Adrenal gland (tissue), 12 donors: ENCODE data around the gene TNFSF8. TPM values are rescaled to one million over a fixed set of nuclear protein-coding genes. Genes with fewer than 3 reads are reported as not detected.

ENCODE experiments used
- DNase-seq, 7 donors: peaks; one replicate each; pipeline ENCODE4 v3.0.0-alpha.2; 2019 to 2020
- H3K27ac ChIP-seq, 5 donors: fragments of 200-600 bp; sonication (generic) in 4 of 5; 1 replicate in 3 of 5; 2 replicates in 2 of 5; pipeline versions ENCODE4 v1.5.1 to v1.8.0; 2016 to 2020; ENCODE audit warnings: mild to moderate bottlenecking in 1 of 5
- H3K27me3 ChIP-seq: fragments of 200-600 bp; 2 replicates; pipeline ENCODE4 v1.8.0; 2021
- H3K36me3 ChIP-seq, 2 donors: fragments of 200-600 bp; replicated peaks in 1 of 2; 1 replicate in 1 of 2; 2 replicates in 1 of 2; pipeline versions ENCODE4 v1.5.1 to v1.8.0; 2018 to 2022
- H3K4me1 ChIP-seq, 2 donors: fragments of 200-600 bp; replicated peaks in 1 of 2; 1 replicate in 1 of 2; 2 replicates in 1 of 2; pipeline versions ENCODE4 v1.5.1 to v1.8.0; 2018 to 2021
- H3K4me3 ChIP-seq, 4 donors: fragments of 200-600 bp; sonication (generic) in 3 of 4; one replicate each; pipeline ENCODE4 v1.5.1; 2016 to 2018
- H3K9me3 ChIP-seq, 3 donors: fragments of 200-600 bp; sonication (generic) in 1 of 3; replicated peaks in 1 of 3; 1 replicate in 2 of 3; 2 replicates in 1 of 3; pipeline versions ENCODE4 v1.5.1 to v1.8.0; 2016 to 2021
- CTCF ChIP-seq, 6 experiments: fragments of 450-650 bp in 4 of 6; fragments of 200-600 bp in 2 of 6; sonication (generic) in 1 of 6; IDR thresholded peaks; 1 replicate in 5 of 6; 2 replicates in 1 of 6; pipeline versions ENCODE4 v1.5.1 to v1.8.0; 2016 to 2021; ENCODE audit warnings: antibody characterized with exemption in 6 of 6, mild to moderate bottlenecking in 2 of 6, moderate library complexity in 1 of 6
- POLR2A ChIP-seq, 2 donors: fragments of 450-650 bp; IDR thresholded peaks; one replicate each; pipeline ENCODE4 v1.6.1; 2017; ENCODE audit warnings: antibody characterized with exemption in 2 of 2, mild to moderate bottlenecking in 2 of 2, moderate library complexity in 1 of 2
- WGBS, 4 donors: extraction: QIAGEN DNeasy Blood & Tissue Kit in 2 of 4; methylation state at CpG; one replicate each; pipeline versions ENCODE4 v1.1.5 to v1.1.7; 2013 to 2017; 5-methylcytosine and 5-hydroxymethylcytosine counted together
- intact Hi-C, 2 donors: fragments of 100-400 bp; cut with DNase I; formaldehyde crosslinking; loops; one replicate each; pipeline versions ENCODE4 v1.14.1 to v1.15.0; 2022 to 2023
- polyA plus RNA-seq, 3 donors: library from polyadenylated mRNA; stranded (reverse); fragments of 200-250 nt in 2 of 3; fragments of 350-450 nt in 1 of 3; fragmentation: Illumina TruSeq in 1 of 3; extraction: RNeasy Lipid Tissue Mini Kit (QIAGEN cat#74804) in 1 of 3; gene quantifications; one replicate each; pipeline ENCODE4 v1.2.3, GENCODE V29; 2013 to 2014
- total RNA-seq, 9 donors: library from RNA; depleted of rRNA in 4 of 9; stranded (reverse); fragments of >200 nt in 4 of 9; fragments of 120-200 nt in 1 of 9; fragmentation: NEBNext Ultra II Directional in 1 of 9; extraction: Animal tissue kit (Norgen Biotek cat#: 25700) in 1 of 9; gene quantifications; one replicate each; pipeline versions ENCODE4 v1.1.0 to v1.2.4, GENCODE V29; 2013 to 2023
- donor health status: healthy with polysubstance abuse.
- donor health status: Bipolar disorder and iron deficiency.
- donor health status: DM: yes; HTN: yes; CAD: no.
- donor health status: DM: no; HTN: no; CAD: no.
- donor health status: DM: no; HTN: no; CAD: no.
- donor health status: DM: yes; HTN: yes; CAD: no.

TNFSF8 gene
- total and polyA plus RNA-seq, 12 donors, result 0.34 to 4.8 (median 1.4) TPM

DNA sequence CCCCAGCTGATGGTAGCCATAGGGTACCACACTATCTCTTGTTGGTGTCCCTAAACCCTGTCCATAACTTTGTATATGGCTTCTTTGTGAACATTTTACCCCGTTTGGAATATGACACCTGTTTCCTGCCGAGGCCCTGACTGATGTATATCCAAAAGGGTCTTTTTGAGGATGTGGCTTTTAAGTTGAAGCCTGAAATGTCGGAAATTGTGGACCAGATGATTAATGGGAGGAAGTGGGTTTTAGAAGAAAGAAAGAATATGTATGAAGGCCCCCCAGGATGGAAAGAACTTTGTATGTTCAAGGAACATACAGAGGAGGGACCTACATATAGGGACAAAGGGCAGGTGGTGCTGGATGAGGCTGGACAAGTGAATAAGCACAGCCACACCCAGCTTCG lies 16.7 kb upstream of the TNFSF8 start:
- no peak overlapping the region for H3K27ac ChIP-seq
- no peak overlapping the region for H3K4me3 ChIP-seq
- intact Hi-C loops, result no loop called here
- H3K4me1 ChIP-seq, result no peaks in the 10 kb centered on the region
- 39 to 58% (median 50%) methylated on average over 4 of the region's 4 CpGs for WGBS, 4 donors
- DNase-seq, result no peak
- H3K36me3 ChIP-seq, result no peaks in the 10 kb centered on the region
- TF ChIP-seq CTCF (IDR thresholded peaks at IDR 0.05) (no peak), POLR2A (IDR thresholded peaks at IDR 0.05) (no peak)
- H3K27me3 ChIP-seq, result no peaks in the 10 kb centered on the region
- no peaks in the 10 kb centered on the region for H3K9me3 ChIP-seq

DNA sequence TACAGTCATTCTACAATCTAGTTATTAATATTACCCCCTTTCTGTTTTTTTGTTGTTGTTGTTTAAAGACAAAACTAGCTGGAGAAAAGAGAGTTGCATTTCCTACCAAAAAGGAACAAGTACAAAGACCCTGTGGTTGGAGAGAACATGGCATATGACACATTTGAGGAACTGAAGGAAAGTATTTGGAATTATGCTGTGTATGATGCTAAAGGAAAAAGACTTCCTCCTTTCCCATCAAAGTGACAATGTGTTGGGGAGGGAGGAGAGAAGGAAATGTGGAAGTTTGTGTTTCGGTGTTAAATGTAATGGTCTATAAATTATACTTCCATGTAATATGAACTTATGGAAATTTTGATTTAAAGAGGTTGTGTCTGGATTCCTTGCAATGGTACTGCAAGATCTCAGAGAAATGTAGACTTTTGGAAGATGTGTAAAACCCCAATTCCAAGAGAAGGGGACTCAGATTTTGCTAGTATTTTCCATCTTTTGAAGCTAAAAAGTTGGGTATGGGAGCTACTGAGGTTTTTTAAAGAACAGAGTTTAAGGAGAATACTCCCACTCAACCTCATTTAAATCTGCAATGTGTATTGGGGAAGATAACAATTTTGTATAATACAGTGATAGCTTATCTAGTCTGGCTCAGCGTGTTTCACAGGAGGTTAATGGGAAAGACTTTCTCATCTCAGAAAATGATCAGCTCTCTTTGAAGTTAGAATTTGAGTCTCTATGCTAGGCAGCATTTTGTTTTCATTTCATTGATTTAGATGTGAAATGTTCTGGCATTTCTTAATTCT lies 15.4 kb upstream of the TNFSF8 start:
- intact Hi-C loops, result no loop called here
- Histone ChIP-seq H3K4me3 (no peak overlapping the region), H3K9me3 (no peaks in the 10 kb centered on the region), H3K27me3 (no peaks in the 10 kb centered on the region), H3K4me1 (no peaks in the 10 kb centered on the region), H3K27ac (no peak overlapping the region), H3K36me3 (no peaks in the 10 kb centered on the region)
- TF ChIP-seq POLR2A (IDR thresholded peaks at IDR 0.05), result no peak
- TF ChIP-seq CTCF (IDR thresholded peaks at IDR 0.05), result no peak
- WGBS, 4 donors, result 62 to 71% (median 66%) methylated on average over 2 of the region's 2 CpGs
- DNase-seq, result no peak

- no peaks in the 10 kb centered on the region for H3K27me3 ChIP-seq
- H3K36me3 ChIP-seq, result no peaks in the 10 kb centered on the region
- intact Hi-C loops, result no loop called here
- WGBS, 4 donors, result 73 to 85% (median 78%) methylated on average over 2 of the region's 2 CpGs
- no peaks in the 10 kb centered on the region for H3K9me3 ChIP-seq
- TF ChIP-seq CTCF (IDR thresholded peaks at IDR 0.05) (no peak), POLR2A (IDR thresholded peaks at IDR 0.05) (no peak)
- H3K4me1 ChIP-seq, result peaks cover 0 to 9% of the 10 kb centered on the region in 2 donors
- no peak for DNase-seq
- H3K27ac ChIP-seq, result no peak overlapping the region
- H3K4me3 ChIP-seq, result no peak overlapping the region
These were observed 11.0 kb upstream of the TNFSF8 start for GRCh38 chr9:114941376-114941775.

- Histone ChIP-seq H3K4me3 (no peak overlapping the region), H3K27me3 (no peaks in the 10 kb centered on the region), H3K27ac (no peak overlapping the region), H3K4me1 (peaks cover 0 to 19% of the 10 kb centered on the region in 2 donors), H3K9me3 (no peaks in the 10 kb centered on the region), H3K36me3 (no peaks in the 10 kb centered on the region)
- intact Hi-C loops, result no loop called here
- DNase-seq, result no peak
- 44 to 69% (median 58%) methylated on average over 4 of the region's 4 CpGs for WGBS, 4 donors
- TF ChIP-seq POLR2A (IDR thresholded peaks at IDR 0.05) (no peak), CTCF (IDR thresholded peaks at IDR 0.05) (no peak)
These were observed 8.5 kb upstream of the TNFSF8 start for GRCh38 chr9:114938687-114939575.
